VCaP (cell line): ENCODE data around the gene OPN1MW2.
"Not testable (repeated sequence)": the region's sequence is repeated elsewhere in the genome, so short reads cannot be mapped to it uniquely, and the experiment has no call there.

Experiments used
- H3K27ac ChIP-seq: fragments of 450-650 bp; 2 replicates; pipeline ENCODE4 v1.5.1; 2017

OPN1MW2 gene

DNA sequence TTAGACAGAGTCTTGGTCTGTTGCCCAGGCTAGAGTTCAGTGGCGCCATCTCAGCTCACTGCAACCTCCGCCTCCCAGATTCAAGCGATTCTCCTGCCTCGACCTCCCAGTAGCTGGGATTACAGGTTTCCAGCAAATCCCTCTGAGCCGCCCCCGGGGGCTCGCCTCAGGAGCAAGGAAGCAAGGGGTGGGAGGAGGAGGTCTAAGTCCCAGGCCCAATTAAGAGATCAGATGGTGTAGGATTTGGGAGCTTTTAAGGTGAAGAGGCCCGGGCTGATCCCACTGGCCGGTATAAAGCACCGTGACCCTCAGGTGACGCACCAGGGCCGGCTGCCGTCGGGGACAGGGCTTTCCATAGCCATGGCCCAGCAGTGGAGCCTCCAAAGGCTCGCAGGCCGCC is at the start of gene OPN1MW2:
Gene OPN1MW2 (plus strand): TSS at position 301 of the 400 bp plus-strand sequence. CDS start 60 bp downstream, at position 361.
- not testable (repeated sequence) for H3K27ac ChIP-seq

DNA sequence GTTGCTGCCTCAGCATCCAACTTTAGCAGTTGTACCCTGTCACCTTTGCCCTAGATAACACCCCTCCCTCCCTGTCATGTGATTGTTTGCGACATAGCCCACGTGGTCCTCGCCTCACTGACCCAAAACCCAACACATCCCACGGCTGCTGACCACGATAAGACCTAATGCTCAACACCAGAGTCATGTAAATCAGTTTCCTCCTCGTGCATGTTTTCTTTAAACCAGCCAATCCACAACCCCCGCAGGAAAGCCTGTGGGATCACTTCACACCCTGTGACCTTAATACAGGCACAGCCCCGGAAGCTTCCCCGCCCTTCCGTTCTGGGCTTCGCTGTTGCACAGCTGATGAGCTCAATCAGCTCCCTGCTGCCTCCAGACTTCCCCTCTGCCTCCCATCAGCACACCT is 47.0 kb upstream of the OPN1MW2 start:
- H3K27ac ChIP-seq: not testable (repeated sequence)

DNA sequence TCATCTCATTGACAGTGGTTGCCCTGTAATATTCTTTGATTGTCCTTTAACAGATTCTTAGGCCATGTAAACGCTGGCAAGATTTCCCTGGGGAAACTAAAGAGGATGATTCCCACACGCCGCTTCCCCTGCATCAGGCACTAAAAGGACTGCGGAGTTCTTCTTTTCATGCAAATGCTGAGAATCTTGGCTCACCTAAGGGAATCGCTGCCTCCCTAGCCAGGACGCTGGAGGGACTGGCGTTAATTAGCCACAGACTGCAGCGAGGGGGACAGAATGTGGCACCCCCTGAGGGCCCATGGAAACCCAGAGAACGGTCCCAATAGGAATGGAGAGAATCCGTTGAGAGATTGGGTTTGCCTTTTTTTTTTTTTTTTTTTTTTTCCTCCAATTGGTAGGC is 45.2 kb upstream of the OPN1MW2 start:
- not testable (repeated sequence) for H3K27ac ChIP-seq

DNA sequence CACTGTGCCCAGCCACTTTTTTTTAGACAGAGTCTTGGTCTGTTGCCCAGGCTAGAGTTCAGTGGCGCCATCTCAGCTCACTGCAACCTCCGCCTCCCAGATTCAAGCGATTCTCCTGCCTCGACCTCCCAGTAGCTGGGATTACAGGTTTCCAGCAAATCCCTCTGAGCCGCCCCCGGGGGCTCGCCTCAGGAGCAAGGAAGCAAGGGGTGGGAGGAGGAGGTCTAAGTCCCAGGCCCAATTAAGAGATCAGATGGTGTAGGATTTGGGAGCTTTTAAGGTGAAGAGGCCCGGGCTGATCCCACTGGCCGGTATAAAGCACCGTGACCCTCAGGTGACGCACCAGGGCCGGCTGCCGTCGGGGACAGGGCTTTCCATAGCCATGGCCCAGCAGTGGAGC is 37.3 kb upstream of the OPN1MW2 start, which contains the start of gene OPN1MW:
Gene OPN1MW (plus strand): TSS at position 301 of the 400 bp plus-strand sequence. CDS start 82 bp downstream, at position 383.
- not testable (repeated sequence) for H3K27ac ChIP-seq

DNA sequence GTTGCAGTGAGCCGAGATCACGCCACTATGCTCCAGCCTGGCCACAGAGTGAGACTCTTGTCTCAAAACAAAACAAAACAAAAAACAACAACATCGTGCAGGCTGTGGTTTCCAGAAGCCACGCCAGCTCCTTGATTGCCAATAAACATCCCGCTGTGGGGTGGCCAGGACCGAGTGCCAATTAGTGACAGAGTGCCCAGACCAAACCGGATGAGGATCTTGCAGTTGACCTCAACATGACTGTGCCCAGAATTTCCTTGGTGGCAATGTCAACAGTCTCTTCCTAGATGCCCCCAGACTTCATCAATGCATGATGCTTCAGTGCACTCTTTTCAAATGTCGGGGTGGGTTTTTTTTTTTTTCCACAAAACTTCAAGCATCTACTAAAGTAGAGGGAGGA is 35.8 kb upstream of the OPN1MW2 start:
- not testable (repeated sequence) for H3K27ac ChIP-seq

DNA sequence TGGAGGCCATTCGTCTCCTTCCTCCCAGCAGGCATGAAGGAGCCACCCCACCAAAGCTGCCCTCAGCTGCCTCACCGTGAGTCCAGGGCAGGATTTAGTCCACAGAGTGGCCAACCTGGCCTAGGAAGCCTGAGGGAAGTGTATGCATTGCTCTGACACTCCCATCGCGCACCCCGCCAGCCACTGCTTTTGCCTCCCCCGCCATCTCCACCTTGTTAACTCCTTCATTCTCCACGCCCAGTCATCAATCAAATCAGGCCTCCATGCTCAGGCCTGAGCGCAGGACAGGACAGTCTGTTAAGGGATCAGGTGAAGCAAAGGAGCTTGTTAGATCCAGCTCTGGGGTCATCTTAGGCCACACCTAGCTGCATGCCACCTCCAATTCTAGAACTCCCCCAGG is 26.7 kb upstream of the OPN1MW2 start:
- not testable (repeated sequence) for H3K27ac ChIP-seq

DNA sequence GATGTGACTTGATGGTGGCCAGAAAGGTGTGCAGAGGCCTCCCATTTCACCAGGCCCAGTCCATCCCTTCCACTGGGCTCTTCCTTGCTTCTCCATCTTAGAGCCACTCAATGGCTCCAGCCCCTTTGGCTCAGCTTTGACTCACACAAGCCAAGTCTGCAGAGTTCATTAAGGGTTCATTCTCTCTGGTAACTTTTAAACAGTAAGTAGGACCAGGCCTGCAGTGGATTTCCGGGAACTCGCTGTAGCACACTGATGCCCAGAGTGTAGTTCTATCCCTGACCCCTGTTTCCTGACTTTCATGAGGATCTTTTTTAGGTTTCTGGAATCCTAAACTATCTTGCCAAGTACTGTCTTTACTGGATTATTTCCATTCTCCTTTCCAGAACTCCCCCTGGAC is 25.2 kb upstream of the OPN1MW2 start:
- H3K27ac ChIP-seq: not testable (repeated sequence)

DNA sequence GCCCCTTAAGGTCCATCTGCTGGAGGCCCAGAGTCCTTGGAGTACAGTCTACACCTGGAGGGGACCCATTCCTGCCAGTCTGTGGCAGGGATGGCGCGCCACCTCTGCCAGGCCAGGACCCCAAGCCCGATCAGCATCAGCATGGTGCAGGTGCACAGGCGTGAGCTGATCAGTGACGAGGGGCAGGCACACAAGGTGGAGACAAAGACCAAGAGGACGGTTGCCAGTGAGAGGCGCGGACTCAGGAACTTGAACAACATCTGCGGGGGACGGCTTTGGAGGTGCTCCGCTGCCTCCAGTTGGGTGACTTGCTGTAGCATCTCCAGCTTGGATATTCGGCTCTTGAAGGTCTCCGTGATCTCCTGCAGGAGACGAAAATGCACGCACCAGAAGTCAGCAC is 23.1 kb upstream of the OPN1MW2 start:
- H3K27ac ChIP-seq: not testable (repeated sequence)

DNA sequence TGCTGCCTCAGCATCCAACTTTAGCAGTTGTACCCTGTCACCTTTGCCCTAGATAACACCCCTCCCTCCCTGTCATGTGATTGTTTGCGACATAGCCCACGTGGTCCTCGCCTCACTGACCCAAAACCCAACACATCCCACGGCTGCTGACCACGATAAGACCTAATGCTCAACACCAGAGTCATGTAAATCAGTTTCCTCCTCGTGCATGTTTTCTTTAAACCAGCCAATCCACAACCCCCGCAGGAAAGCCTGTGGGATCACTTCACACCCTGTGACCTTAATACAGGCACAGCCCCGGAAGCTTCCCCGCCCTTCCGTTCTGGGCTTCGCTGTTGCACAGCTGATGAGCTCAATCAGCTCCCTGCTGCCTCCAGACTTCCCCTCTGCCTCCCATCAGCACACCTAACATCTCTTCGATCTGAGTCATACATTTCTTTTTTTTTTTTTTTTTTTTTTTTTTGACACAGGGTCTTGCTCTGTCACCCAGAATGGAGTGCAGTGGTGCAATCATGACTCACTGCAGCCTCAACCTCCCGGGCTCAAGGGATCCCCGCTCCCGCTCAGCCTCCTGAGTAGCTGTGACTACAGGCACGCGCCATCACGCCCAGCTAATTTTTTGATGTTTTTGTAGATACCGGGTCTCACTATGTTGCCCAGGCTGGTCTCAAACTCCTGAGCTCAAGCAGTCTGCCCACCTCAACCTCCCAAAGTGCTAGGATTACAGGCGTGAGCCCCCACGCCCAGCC is 9.7 kb upstream of the OPN1MW2 start:
- not testable (repeated sequence) for H3K27ac ChIP-seq

DNA sequence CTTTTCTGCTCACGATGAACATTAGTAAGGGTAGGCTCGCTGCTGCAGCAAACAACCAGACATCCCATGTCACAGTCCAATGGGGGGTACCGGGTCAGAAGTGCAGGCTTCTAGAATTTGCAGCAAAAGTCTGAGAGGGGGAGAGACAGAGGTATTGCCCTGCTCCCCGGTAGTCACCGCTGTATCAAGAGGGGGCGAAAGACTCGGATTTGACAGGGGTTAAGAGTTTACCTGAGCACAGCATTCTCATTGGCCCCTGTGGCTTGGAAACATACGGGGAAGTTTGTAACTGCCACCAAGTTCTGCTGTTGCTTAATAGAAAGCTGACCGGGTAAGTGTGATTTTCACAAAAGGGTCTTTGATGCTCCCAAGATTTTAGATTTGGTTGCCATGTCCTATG is 8.5 kb upstream of the OPN1MW2 start:
- H3K27ac ChIP-seq: not testable (repeated sequence)

DNA sequence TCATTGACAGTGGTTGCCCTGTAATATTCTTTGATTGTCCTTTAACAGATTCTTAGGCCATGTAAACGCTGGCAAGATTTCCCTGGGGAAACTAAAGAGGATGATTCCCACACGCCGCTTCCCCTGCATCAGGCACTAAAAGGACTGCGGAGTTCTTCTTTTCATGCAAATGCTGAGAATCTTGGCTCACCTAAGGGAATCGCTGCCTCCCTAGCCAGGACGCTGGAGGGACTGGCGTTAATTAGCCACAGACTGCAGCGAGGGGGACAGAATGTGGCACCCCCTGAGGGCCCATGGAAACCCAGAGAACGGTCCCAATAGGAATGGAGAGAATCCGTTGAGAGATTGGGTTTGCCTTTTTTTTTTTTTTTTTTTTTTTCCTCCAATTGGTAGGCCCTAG is 8.1 kb upstream of the OPN1MW2 start:
- not testable (repeated sequence) for H3K27ac ChIP-seq

DNA sequence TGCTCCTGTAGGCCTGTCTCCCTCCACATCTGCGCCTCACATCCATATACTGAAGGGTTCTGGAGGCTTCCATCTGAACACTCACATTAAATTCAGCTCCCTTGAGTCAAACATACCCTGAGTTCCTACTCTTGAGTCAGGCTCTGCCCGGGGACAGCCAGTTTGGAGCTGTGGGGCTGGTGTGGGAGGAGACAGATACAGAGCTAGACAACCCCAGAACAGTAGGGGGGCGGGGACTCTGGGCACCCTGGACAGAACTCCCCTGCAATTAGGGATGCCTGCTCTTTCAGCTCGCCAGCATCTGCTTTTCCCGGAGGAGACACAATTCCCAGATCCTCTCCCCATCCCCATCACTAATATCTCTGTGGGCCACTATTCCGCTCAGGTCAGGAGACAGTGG is 5.7 kb downstream of the OPN1MW2 start:
- H3K27ac ChIP-seq: not testable (repeated sequence)

DNA sequence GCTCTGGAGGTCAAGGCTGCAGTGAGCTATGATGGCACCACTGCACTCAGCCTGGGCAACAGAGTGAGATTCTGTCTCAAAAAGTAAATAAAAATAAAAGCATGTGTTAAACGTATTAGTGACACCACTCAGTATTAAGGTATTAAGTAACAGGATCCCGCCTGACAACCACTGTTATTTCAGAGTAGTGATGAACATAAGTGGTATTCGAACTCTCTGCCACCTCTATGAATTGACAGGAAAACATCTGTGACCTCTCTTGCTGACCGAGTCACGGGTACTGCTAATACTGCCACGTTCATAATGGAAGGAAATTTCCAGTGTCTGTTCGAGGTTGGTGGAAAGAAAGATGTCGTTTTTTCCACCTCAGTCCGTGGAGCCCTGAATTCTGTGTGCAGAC is 7.2 kb downstream of the OPN1MW2 start:
- H3K27ac ChIP-seq: not testable (repeated sequence)

DNA sequence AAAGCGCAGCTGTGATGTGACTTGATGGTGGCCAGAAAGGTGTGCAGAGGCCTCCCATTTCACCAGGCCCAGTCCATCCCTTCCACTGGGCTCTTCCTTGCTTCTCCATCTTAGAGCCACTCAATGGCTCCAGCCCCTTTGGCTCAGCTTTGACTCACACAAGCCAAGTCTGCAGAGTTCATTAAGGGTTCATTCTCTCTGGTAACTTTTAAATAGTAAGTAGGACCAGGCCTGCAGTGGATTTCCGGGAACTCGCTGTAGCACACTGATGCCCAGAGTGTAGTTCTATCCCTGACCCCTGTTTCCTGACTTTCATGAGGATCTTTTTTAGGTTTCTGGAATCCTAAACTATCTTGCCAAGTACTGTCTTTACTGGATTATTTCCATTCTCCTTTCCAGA is 11.9 kb downstream of the OPN1MW2 start:
- not testable (repeated sequence) for H3K27ac ChIP-seq

DNA sequence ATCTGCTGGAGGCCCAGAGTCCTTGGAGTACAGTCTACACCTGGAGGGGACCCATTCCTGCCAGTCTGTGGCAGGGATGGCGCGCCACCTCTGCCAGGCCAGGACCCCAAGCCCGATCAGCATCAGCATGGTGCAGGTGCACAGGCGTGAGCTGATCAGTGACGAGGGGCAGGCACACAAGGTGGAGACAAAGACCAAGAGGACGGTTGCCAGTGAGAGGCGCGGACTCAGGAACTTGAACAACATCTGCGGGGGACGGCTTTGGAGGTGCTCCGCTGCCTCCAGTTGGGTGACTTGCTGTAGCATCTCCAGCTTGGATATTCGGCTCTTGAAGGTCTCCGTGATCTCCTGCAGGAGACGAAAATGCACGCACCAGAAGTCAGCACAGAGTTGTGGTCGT is 14.1 kb downstream of the OPN1MW2 start:
- not testable (repeated sequence) for H3K27ac ChIP-seq

DNA sequence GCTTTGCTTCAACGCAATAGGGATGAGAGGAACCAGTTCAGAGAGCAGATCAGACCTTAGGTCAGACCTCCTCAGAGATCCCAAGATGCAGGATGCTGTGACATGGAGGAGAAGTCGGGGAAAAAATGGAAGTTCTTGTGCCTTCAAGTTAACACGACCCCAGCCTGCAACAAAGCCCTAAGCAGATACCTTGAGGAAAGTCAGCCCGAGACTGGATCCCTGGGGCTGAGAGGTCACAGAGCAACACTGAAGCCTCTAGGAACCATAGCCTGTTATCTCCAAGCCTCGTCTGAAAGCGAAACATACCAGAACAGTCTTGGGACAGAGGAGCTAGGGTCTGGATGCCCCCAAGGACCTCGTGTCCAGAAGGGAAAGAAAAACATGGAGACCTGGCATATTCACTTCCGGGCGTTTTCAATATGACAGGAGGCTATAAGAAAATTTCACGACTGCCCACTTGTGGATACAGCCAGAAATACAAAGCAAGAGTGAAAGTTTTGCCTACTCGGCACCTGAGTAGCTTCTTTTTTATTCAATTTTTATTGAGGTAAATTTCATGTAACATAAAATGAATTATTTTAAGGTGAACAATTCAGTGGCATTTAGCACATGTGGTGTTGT is 19.5 kb downstream of the OPN1MW2 start:
- not testable (repeated sequence) for H3K27ac ChIP-seq

DNA sequence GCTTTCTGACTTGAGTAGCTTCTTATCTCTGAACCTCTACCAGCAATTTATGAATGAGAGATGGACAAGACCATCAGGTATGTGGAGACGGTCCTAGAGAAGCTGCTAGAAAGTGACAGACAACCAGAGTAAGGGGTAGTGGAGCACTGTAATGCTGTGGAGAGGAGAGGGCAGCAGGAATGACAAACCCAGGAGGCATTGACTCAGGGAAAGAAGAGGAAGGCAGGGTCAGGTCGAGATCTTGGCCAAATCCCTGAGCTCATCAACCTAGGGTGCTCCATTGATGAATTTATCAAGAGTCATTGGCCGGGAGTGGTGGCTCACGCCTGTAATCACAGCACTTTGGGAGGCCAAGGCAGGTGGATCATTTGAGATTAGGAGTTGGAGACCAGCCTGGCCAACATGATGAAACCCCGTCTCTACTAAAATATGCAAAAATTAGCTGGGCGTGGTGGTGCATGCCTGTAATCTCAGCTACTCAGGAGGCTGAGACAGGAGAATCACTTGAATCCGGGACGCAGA is 20.5 kb downstream of the OPN1MW2 start:
- not testable (repeated sequence) for H3K27ac ChIP-seq

DNA sequence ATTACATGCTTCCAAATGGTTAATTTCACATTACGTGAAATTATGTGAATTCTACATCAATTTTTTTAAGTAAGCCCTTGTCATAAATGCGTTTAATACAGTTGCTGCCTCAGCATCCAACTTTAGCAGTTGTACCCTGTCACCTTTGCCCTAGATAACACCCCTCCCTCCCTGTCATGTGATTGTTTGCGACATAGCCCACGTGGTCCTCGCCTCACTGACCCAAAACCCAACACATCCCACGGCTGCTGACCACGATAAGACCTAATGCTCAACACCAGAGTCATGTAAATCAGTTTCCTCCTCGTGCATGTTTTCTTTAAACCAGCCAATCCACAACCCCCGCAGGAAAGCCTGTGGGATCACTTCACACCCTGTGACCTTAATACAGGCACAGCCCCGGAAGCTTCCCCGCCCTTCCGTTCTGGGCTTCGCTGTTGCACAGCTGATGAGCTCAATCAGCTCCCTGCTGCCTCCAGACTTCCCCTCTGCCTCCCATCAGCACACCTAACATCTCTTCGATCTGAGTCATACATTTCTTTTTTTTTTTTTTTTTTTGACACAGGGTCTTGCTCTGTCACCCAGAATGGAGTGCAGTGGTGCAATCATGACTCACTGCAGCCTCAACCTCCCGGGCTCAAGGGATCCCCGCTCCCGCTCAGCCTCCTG is 28.0 kb downstream of the OPN1MW2 start:
- not testable (repeated sequence) for H3K27ac ChIP-seq

DNA sequence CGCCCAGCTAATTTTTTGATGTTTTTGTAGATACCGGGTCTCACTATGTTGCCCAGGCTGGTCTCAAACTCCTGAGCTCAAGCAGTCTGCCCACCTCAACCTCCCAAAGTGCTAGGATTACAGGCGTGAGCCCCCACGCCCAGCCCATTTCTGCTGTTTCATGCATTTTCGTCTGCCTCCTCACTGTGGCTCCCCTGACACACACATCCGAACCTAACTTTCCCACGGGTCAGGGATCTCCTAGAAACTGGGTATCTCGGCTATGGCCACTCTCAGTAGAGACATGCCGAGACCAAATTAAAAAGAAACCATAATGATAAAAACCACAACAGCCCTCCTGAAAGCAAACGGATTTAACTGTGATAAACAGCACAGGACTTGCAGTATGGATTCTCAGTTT is 28.5 kb downstream of the OPN1MW2 start:
- H3K27ac ChIP-seq: not testable (repeated sequence)

DNA sequence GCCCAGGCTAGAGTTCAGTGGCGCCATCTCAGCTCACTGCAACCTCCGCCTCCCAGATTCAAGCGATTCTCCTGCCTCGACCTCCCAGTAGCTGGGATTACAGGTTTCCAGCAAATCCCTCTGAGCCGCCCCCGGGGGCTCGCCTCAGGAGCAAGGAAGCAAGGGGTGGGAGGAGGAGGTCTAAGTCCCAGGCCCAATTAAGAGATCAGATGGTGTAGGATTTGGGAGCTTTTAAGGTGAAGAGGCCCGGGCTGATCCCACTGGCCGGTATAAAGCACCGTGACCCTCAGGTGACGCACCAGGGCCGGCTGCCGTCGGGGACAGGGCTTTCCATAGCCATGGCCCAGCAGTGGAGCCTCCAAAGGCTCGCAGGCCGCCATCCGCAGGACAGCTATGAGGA is 37.7 kb downstream of the OPN1MW2 start, which contains the start of gene OPN1MW3:
Gene OPN1MW3 (plus strand): TSS at position 301 of the 400 bp plus-strand sequence. CDS start 38 bp downstream, at position 339.
- not testable (repeated sequence) for H3K27ac ChIP-seq

DNA sequence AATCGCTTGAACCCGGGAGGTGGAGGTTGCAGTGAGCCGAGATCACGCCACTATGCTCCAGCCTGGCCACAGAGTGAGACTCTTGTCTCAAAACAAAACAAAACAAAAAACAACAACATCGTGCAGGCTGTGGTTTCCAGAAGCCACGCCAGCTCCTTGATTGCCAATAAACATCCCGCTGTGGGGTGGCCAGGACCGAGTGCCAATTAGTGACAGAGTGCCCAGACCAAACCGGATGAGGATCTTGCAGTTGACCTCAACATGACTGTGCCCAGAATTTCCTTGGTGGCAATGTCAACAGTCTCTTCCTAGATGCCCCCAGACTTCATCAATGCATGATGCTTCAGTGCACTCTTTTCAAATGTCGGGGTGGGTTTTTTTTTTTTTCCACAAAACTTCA is 39.2 kb downstream of the OPN1MW2 start:
- H3K27ac ChIP-seq: not testable (repeated sequence)

DNA sequence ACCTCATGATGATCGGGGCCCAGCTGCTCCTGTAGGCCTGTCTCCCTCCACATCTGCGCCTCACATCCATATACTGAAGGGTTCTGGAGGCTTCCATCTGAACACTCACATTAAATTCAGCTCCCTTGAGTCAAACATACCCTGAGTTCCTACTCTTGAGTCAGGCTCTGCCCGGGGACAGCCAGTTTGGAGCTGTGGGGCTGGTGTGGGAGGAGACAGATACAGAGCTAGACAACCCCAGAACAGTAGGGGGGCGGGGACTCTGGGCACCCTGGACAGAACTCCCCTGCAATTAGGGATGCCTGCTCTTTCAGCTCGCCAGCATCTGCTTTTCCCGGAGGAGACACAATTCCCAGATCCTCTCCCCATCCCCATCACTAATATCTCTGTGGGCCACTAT is 43.5 kb downstream of the OPN1MW2 start:
- not testable (repeated sequence) for H3K27ac ChIP-seq

DNA sequence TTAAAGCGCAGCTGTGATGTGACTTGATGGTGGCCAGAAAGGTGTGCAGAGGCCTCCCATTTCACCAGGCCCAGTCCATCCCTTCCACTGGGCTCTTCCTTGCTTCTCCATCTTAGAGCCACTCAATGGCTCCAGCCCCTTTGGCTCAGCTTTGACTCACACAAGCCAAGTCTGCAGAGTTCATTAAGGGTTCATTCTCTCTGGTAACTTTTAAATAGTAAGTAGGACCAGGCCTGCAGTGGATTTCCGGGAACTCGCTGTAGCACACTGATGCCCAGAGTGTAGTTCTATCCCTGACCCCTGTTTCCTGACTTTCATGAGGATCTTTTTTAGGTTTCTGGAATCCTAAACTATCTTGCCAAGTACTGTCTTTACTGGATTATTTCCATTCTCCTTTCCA is 49.7 kb downstream of the OPN1MW2 start:
- H3K27ac ChIP-seq: not testable (repeated sequence)
